Measurements from ENCODE around the gene ANGPTL3. TPM values are rescaled to one million over a fixed set of nuclear protein-coding genes. Genes with fewer than 3 reads are reported as not detected.

Gene ANGPTL3
- total and polyA plus RNA-seq, 2 of the 13 experiments (the other 11 are each of a cell fraction or from before 2014, with no cell fraction given), result 0.40 to 0.51 TPM

- CTCF ChIA-PET (ENCODE audit: low intra/inter-chr PET ratio, low total read pairs), result no interaction called here
- Histone ChIP-seq H4K20me1 (ENCODE audit: insufficient read depth, low read length) (no peaks in the 10 kb centered on the region), H3K4me2 (ENCODE audit: low read depth, low read length) (no peak overlapping the region), H3K9ac (ENCODE audit: insufficient read depth, low read depth, low read length) (no peak overlapping the region), H3K9me3 (ENCODE audit: low read length) (no peaks in the 10 kb centered on the region), H3K4me1 (ENCODE audit: insufficient read depth, low read length) (no peaks in the 10 kb centered on the region), H3K79me2 (ENCODE audit: insufficient read depth, low read length) (no peaks in the 10 kb centered on the region), H3K27ac (ENCODE audit: extremely low read length, insufficient read depth, low read length) (no peak overlapping the region), H3K27me3 (ENCODE audit: control insufficient read depth in 1 of 2, insufficient read depth in 2 of 2, low read length in 2 of 2) (no peaks in the 10 kb centered on the region), H3K36me3 (replicated peaks in 1 of 2; ENCODE audit: control insufficient read depth in 1 of 2, insufficient read depth in 2 of 2, low read length in 2 of 2) (peaks cover 6 to 46% of the 10 kb centered on the region in 2 experiments), H2AFZ (ENCODE audit: low read length) (no peak overlapping the region), H3K4me3 (replicated peaks in 1 of 3; ENCODE audit: insufficient read depth in 1 of 3, low read depth in 2 of 3, low read length in 3 of 3) (no peak overlapping the region)
- 95% methylated on average over 6 of the region's 6 CpGs for WGBS (ENCODE audit: low lambda C conversion rate)
- POLR2A ChIA-PET, result no interaction called here
- ATAC-seq, result no peak
- in situ Hi-C loops (cut with HindIII; ENCODE audit: extremely low pct_ligation_motif_present, low pct_unique_long_range_greater_than_20kb) (no loop called here), intact Hi-C loops (cut with micrococcal nuclease; ENCODE audit: unreplicated experiment) (no loop called here)
- TF ChIP-seq MAFF (IDR thresholded peaks at IDR 0.05; ENCODE audit: low read depth, low read length), result peak; percentile 67
- TF ChIP-seq SRY (CRISPR knock-in tag; IDR thresholded peaks at IDR 0.05), result no peak
- TF ChIP-seq PCBP1 (IDR thresholded peaks at IDR 0.05; ENCODE audit: borderline replicate concordance, low read depth, low read length), result no peak
- peak; percentile 43 to 75; a peak in 3 of 4 replicates for TF ChIP-seq MAFK (conservative IDR thresholded peaks at IDR 0.05 in 1 of 2, IDR thresholded peaks at IDR 0.05 in 1 of 2; ENCODE audit: low read length in 2 of 2)
- TF ChIP-seq RERE (CRISPR knock-in tag; IDR thresholded peaks at IDR 0.05; ENCODE audit: low read depth), result no peak
- TF ChIP-seq KLF6 (CRISPR knock-in tag; IDR thresholded peaks at IDR 0.05), result no peak
- no peak for TF ChIP-seq KLF16 (CRISPR knock-in tag; IDR thresholded peaks at IDR 0.05)
- no TSS peak for BruUV-seq (replicated peaks)
- no peak for DNase-seq (ENCODE audit: low spot score)
- FAIRE-seq, result no peak
Measured at GRCh38 chr1:62637392-62638105, 40.2 kb downstream of the ANGPTL3 start.
